K562 (cell line): ENCODE measurements around the gene COL11A2. TPM values are rescaled to one million over a fixed set of nuclear protein-coding genes. Genes with fewer than 3 reads are reported as not detected.

ENCODE experiments used
- ARNT ChIP-seq, 2 experiments: fragments of 450-650 bp; IDR thresholded peaks; 2 replicates each; pipeline ENCODE4 v1.6.1; 2016; ENCODE audit warnings: mild to moderate bottlenecking in 1 of 2
- ATF7 ChIP-seq: fragments of 450-650 bp; IDR thresholded peaks from 2 replicates; pipeline ENCODE4 v1.7.1; 2014; ENCODE audit warnings: mild to moderate bottlenecking, moderate library complexity
- BCOR ChIP-seq: fragments of 450-650 bp; IDR thresholded peaks from 2 replicates; pipeline ENCODE4 v1.6.1; 2016
- CTCFL ChIP-seq: IDR thresholded peaks from 2 replicates; pipeline ENCODE4 v1.6.1; 2011; ENCODE audit warnings: borderline replicate concordance, low read depth, mild to moderate bottlenecking, moderate library complexity, low read length; ENCODE audit not compliant: insufficient read depth, poor library complexity, severe bottlenecking
- EP400 ChIP-seq: fragments of 450-650 bp; IDR thresholded peaks from 2 replicates; pipeline ENCODE4 v1.6.1; 2017; ENCODE audit warnings: antibody characterized with exemption, mild to moderate bottlenecking, moderate library complexity
- LCOR ChIP-seq: sonication (generic); formaldehyde crosslinking; IDR thresholded peaks from 2 replicates; pipeline ENCODE4 v1.8.0; 2022; ENCODE audit warnings: mild to moderate bottlenecking, missing genetic modification reagents
- MAFF ChIP-seq: IDR thresholded peaks from 2 replicates; pipeline ENCODE4 v1.6.1; 2012; ENCODE audit warnings: low read length, improper control_type of control experiment
- NFE2 ChIP-seq: IDR thresholded peaks from 2 replicates; pipeline ENCODE4 v1.6.1; 2014; ENCODE audit warnings: antibody characterized with exemption, low read depth
- TSC22D4 ChIP-seq: fragments of 450-650 bp; IDR thresholded peaks from 2 replicates; pipeline ENCODE4 v1.6.1; 2016; ENCODE audit warnings: missing genetic modification characterization, missing biosample characterization, control low read depth
- ZBTB33 ChIP-seq: sonication (generic); formaldehyde crosslinking; IDR thresholded peaks from 2 replicates; pipeline ENCODE4 v1.8.1; 2023; ENCODE audit warnings: mild to moderate bottlenecking, missing genetic modification reagents
- ZNF778 ChIP-seq: fragments of 450-650 bp; formaldehyde crosslinking; IDR thresholded peaks from 2 replicates; pipeline ENCODE4 v1.4.0; 2020; ENCODE audit warnings: mild to moderate bottlenecking, moderate library complexity
- polyA plus RNA-seq, 8 experiments: library from polyadenylated mRNA; depleted of rRNA in 4 of 8; stranded (reverse) in 5 of 8; unstranded in 3 of 8; fragments of >200 nt; fragmentation: Nextera tagmentation in 2 of 8; fragmentation: Illumina TruSeq in 1 of 8; extraction: Ambion mirVana in 2 of 8; extraction: Trizol in 1 of 8; gene quantifications; 2 replicates each; pipeline versions ENCODE4 v1.2.1 to v1.2.3, GENCODE V29; 2011 to 2014; ENCODE audit warnings: inconsistent platforms in 1 of 8, missing spikeins in 1 of 8
- total RNA-seq, 7 experiments: library from RNA; depleted of rRNA in 6 of 7; stranded (reverse); fragments of >200 nt in 6 of 7; fragmentation: Illumina TruSeq in 2 of 7; extraction: Trizol in 2 of 7; gene quantifications; 2 replicates each; pipeline versions ENCODE4 v1.2.1 to v1.2.3, GENCODE V29; 2011 to 2021; ENCODE audit warnings: low replicate concordance in 1 of 7
- TF ChIP-seq, protein P1 (sequence below): fragments of 450-650 bp; IDR thresholded peaks from 2 replicates; pipeline ENCODE4 v1.7.1; 2018; ENCODE audit warnings: mild to moderate bottlenecking, low read depth; ENCODE audit not compliant: partially characterized antibody
- TF ChIP-seq, protein P2 (sequence below): fragments of 450-650 bp; formaldehyde crosslinking; IDR thresholded peaks from 2 replicates; pipeline ENCODE4 v1.4.0; 2020; ENCODE audit warnings: mild to moderate bottlenecking, moderate library complexity
- TF ChIP-seq, protein P3 (sequence below): fragments of 250-450 bp; sonication (Bioruptor Pico); IDR thresholded peaks from 2 replicates; pipeline ENCODE4 v1.8.0; 2021; ENCODE audit warnings: borderline replicate concordance, mild to moderate bottlenecking, moderate library complexity; ENCODE audit not compliant: poor library complexity, severe bottlenecking
- TF ChIP-seq, protein P4 (sequence below): fragments of 250-450 bp; sonication (Bioruptor Pico); IDR thresholded peaks from 2 replicates; pipeline ENCODE4 v1.5.0; 2021; ENCODE audit warnings: mild to moderate bottlenecking, borderline replicate concordance

Gene COL11A2
- total and polyA plus RNA-seq, 9 of the 15 experiments (the other 6 are each of a cell fraction or from before 2014, with no cell fraction given): 0.04 to 0.35 (median 0.09) TPM; not detected in 1

DNA sequence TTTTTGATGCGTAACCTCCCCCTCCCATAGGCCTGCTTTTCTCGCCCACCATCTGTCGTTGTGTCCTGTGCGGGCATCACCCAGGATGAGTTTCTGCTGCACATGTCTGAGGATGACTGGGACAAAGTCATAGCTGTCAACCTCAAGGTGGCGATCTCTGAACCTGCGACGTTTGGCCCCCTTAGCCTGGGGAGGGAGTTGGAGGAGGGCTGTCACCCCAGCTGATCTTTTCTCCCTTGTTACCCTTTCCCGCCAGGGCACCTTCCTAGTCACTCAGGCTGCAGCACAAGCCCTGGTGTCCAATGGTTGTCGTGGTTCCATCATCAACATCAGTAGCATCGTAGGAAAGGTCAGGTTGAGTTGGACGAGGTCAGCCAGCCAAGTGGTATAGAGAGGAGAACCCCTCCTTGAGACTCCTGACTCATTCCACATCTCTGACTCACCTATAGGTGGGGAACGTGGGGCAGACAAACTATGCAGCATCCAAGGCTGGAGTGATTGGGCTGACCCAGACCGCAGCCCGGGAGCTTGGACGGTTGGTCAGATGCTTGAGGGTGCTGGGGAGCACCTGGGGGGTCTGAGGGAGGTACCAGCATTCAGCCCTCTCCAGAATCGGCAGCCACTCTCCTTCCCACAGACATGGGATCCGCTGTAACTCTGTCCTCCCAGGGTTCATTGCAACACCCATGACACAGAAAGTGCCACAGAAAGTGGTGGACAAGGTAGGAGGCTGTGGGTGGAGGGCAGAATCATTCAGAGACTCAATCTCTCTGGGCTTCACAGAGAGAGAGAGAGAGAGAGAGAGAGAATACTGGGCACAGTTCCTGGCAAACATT lies 13.1 kb upstream of the COL11A2 start (continued):
- TF ChIP-seq CTCFL (no peak), NFE2 (peak; percentile 19; the same call in 1 of the 2 replicates), ARNT (IDR thresholded peaks at IDR 0.05) (no peak), LCOR (no peak), BCOR (no peak), TSC22D4 (tag) (no peak), EP400 (peak; percentile 14; the same call in 1 of the 2 replicates), MAFF (no peak), ATF7 (no peak), ZNF778 (CRISPR knock-in tag) (no peak), ZBTB33 (CRISPR knock-in tag) (peak; percentile 44; the same call in 1 of the 2 replicates)
- TF ChIP-seq, protein P1, sequence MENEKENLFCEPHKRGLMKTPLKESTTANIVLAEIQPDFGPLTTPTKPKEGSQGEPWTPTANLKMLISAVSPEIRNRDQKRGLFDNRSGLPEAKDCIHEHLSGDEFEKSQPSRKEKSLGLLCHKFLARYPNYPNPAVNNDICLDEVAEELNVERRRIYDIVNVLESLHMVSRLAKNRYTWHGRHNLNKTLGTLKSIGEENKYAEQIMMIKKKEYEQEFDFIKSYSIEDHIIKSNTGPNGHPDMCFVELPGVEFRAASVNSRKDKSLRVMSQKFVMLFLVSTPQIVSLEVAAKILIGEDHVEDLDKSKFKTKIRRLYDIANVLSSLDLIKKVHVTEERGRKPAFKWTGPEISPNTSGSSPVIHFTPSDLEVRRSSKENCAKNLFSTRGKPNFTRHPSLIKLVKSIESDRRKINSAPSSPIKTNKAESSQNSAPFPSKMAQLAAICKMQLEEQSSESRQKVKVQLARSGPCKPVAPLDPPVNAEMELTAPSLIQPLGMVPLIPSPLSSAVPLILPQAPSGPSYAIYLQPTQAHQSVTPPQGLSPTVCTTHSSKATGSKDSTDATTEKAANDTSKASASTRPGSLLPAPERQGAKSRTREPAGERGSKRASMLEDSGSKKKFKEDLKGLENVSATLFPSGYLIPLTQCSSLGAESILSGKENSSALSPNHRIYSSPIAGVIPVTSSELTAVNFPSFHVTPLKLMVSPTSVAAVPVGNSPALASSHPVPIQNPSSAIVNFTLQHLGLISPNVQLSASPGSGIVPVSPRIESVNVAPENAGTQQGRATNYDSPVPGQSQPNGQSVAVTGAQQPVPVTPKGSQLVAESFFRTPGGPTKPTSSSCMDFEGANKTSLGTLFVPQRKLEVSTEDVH: peak; percentile 33
- TF ChIP-seq, protein P2, sequence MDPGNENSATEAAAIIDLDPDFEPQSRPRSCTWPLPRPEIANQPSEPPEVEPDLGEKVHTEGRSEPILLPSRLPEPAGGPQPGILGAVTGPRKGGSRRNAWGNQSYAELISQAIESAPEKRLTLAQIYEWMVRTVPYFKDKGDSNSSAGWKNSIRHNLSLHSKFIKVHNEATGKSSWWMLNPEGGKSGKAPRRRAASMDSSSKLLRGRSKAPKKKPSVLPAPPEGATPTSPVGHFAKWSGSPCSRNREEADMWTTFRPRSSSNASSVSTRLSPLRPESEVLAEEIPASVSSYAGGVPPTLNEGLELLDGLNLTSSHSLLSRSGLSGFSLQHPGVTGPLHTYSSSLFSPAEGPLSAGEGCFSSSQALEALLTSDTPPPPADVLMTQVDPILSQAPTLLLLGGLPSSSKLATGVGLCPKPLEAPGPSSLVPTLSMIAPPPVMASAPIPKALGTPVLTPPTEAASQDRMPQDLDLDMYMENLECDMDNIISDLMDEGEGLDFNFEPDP (CRISPR knock-in tag): no peak
- TF ChIP-seq, protein P3, sequence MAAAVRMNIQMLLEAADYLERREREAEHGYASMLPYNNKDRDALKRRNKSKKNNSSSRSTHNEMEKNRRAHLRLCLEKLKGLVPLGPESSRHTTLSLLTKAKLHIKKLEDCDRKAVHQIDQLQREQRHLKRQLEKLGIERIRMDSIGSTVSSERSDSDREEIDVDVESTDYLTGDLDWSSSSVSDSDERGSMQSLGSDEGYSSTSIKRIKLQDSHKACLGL (CRISPR knock-in tag): no peak
- TF ChIP-seq, protein P4, sequence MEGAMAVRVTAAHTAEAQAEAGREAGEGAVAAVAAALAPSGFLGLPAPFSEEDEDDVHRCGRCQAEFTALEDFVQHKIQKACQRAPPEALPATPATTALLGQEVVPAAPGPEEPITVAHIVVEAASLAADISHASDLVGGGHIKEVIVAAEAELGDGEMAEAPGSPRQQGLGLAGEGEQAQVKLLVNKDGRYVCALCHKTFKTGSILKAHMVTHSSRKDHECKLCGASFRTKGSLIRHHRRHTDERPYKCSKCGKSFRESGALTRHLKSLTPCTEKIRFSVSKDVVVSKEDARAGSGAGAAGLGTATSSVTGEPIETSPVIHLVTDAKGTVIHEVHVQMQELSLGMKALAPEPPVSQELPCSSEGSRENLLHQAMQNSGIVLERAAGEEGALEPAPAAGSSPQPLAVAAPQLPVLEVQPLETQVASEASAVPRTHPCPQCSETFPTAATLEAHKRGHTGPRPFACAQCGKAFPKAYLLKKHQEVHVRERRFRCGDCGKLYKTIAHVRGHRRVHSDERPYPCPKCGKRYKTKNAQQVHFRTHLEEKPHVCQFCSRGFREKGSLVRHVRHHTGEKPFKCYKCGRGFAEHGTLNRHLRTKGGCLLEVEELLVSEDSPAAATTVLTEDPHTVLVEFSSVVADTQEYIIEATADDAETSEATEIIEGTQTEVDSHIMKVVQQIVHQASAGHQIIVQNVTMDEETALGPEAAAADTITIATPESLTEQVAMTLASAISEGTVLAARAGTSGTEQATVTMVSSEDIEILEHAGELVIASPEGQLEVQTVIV (CRISPR knock-in tag): no peak
